ENCODE measurements around the gene ZBTB20. TPM values are rescaled to one million over a fixed set of nuclear protein-coding genes. Genes with fewer than 3 reads are reported as not detected.

The ZBTB20 gene
- total RNA-seq, 1 donor from 2014 or later = 21.4 TPM

DNA sequence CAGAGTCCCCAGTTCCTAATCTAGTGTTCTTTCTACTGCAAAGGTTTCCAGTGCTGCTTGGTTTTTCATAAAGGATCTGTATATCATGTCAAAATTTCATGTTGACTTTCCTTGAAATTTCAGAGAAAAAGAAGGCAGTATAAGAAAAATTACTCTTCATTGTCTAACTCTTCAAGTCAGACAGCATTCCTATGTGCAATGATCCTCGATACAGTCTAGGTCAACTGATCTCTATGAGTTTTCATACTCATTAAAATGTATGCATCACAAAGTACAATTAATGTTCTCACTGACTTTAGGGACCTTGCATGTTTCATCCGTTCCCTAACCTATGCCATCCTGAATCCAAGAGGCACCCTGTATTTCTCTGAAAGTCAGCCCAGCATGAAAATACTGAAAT, 317.3 kb downstream of the ZBTB20 start:
- H3K27me3 ChIP-seq (ENCODE audit: insufficient read depth, low read length) = no peaks in the 10 kb centered on the region
- H4K20me1 ChIP-seq (ENCODE audit: insufficient read depth, low read length) = no peaks in the 10 kb centered on the region
- no peaks in the 10 kb centered on the region for H3K36me3 Mint-ChIP-seq (ENCODE audit: low read depth, unreplicated experiment)
- no peaks in the 10 kb centered on the region for H3K27me3 Mint-ChIP-seq (ENCODE audit: low read depth, unreplicated experiment)
- no peak overlapping the region for H3K27ac ChIP-seq (ENCODE audit: low read depth, low read length)
- no peaks in the 10 kb centered on the region for H3K4me1 ChIP-seq (ENCODE audit: insufficient read depth, low read length)
- H3K4me3 Mint-ChIP-seq (ENCODE audit: unreplicated experiment) = no peak overlapping the region
- TF ChIP-seq EZH2 (IDR thresholded peaks at IDR 0.05; ENCODE audit: insufficient read depth, low read length) = no peak
- TF ChIP-seq, protein P1, sequence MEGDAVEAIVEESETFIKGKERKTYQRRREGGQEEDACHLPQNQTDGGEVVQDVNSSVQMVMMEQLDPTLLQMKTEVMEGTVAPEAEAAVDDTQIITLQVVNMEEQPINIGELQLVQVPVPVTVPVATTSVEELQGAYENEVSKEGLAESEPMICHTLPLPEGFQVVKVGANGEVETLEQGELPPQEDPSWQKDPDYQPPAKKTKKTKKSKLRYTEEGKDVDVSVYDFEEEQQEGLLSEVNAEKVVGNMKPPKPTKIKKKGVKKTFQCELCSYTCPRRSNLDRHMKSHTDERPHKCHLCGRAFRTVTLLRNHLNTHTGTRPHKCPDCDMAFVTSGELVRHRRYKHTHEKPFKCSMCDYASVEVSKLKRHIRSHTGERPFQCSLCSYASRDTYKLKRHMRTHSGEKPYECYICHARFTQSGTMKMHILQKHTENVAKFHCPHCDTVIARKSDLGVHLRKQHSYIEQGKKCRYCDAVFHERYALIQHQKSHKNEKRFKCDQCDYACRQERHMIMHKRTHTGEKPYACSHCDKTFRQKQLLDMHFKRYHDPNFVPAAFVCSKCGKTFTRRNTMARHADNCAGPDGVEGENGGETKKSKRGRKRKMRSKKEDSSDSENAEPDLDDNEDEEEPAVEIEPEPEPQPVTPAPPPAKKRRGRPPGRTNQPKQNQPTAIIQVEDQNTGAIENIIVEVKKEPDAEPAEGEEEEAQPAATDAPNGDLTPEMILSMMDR (IDR thresholded peaks at IDR 0.05; ENCODE audit: insufficient read depth, low read depth, low read length) = no peak
- H3K79me2 ChIP-seq (ENCODE audit: insufficient read depth, low read length) = no peaks in the 10 kb centered on the region
- no peak overlapping the region for H3K4me2 ChIP-seq (ENCODE audit: low read length)
- no peak for FAIRE-seq
- no peaks in the 10 kb centered on the region for H3K9me3 Mint-ChIP-seq (ENCODE audit: unreplicated experiment)
- no peak for DNase-seq (ENCODE audit: low read depth)
- H3K4me1 Mint-ChIP-seq (ENCODE audit: low read depth, unreplicated experiment) = no peaks in the 10 kb centered on the region
- no peaks in the 10 kb centered on the region for H3K36me3 ChIP-seq (ENCODE audit: insufficient read depth, low read length)
- H3K27ac Mint-ChIP-seq (ENCODE audit: unreplicated experiment) = no peak overlapping the region
- H2AFZ ChIP-seq (ENCODE audit: low read depth, low read length) = no peak overlapping the region
- no peak overlapping the region for H3K4me3 ChIP-seq (ENCODE audit: insufficient read depth, low read depth, low read length)
- H3K9ac ChIP-seq (ENCODE audit: low read length) = no peak overlapping the region
- H3K9me3 ChIP-seq (ENCODE audit: insufficient read depth, low read depth, low read length) = no peaks in the 10 kb centered on the region

DNA sequence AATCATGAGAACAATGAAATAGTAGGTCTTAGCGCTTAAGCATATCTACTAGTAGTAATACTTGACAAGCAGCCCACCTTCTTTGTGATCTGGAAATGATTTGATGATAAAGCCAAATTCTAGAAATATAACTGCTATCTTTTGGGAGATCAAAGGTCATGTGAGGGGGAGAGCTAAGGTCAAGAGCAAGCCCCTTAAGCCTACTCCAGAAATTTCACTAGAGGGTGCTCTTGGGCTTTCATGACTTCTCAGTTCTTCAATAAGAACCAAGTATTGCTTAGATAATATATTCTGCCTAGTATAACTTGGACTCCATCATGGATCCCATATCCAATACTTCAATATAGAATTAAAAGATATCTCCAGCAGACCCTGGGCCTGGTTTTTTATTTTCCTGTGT, 319.6 kb downstream of the ZBTB20 start:
- Mint-ChIP-seq H3K36me3 (ENCODE audit: low read depth, unreplicated experiment) (no peaks in the 10 kb centered on the region), H3K27me3 (ENCODE audit: low read depth, unreplicated experiment) (no peaks in the 10 kb centered on the region), H3K4me3 (ENCODE audit: unreplicated experiment) (no peak overlapping the region), H3K9me3 (ENCODE audit: unreplicated experiment) (no peaks in the 10 kb centered on the region), H3K4me1 (ENCODE audit: low read depth, unreplicated experiment) (no peaks in the 10 kb centered on the region), H3K27ac (ENCODE audit: unreplicated experiment) (no peak overlapping the region)
- no peak for TF ChIP-seq EZH2 (IDR thresholded peaks at IDR 0.05; ENCODE audit: insufficient read depth, low read length)
- TF ChIP-seq, protein P1 (IDR thresholded peaks at IDR 0.05; ENCODE audit: insufficient read depth, low read depth, low read length) = peak; percentile 66
- Histone ChIP-seq H2AFZ (ENCODE audit: low read depth, low read length) (no peak overlapping the region), H3K9me3 (ENCODE audit: insufficient read depth, low read depth, low read length) (no peaks in the 10 kb centered on the region), H3K4me1 (ENCODE audit: insufficient read depth, low read length) (no peaks in the 10 kb centered on the region), H3K9ac (ENCODE audit: low read length) (no peak overlapping the region), H3K27me3 (ENCODE audit: insufficient read depth, low read length) (no peaks in the 10 kb centered on the region), H3K79me2 (ENCODE audit: insufficient read depth, low read length) (no peaks in the 10 kb centered on the region), H4K20me1 (ENCODE audit: insufficient read depth, low read length) (no peaks in the 10 kb centered on the region), H3K4me3 (ENCODE audit: insufficient read depth, low read depth, low read length) (no peak overlapping the region), H3K4me2 (ENCODE audit: low read length) (no peak overlapping the region), H3K27ac (ENCODE audit: low read depth, low read length) (no peak overlapping the region), H3K36me3 (ENCODE audit: insufficient read depth, low read length) (no peaks in the 10 kb centered on the region)
- FAIRE-seq (peak; percentile 86), DNase-seq (ENCODE audit: low read depth) (peak; percentile 30)

DNA sequence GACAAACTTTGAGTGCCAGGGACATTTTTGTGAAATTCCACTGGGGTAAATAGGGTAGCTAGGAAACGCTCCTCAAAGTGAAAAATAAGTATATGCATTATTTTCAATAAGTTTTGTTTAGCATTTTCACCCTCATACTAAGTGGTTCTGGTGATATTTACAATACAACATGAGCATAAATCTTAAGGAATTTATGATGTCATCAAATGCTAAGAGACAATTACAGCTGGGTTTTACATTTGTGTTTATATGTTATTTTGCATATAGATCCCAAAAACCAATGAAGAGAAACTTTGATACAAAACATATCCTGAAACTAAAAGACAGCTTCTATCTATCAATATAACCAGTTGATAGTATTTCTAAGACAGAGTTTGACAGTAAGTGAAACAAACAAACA, 323.1 kb downstream of the ZBTB20 start:
- Mint-ChIP-seq H3K9me3 (ENCODE audit: unreplicated experiment) (no peaks in the 10 kb centered on the region), H3K4me1 (ENCODE audit: low read depth, unreplicated experiment) (no peaks in the 10 kb centered on the region), H3K4me3 (ENCODE audit: unreplicated experiment) (no peak overlapping the region), H3K36me3 (ENCODE audit: low read depth, unreplicated experiment) (no peaks in the 10 kb centered on the region), H3K27me3 (ENCODE audit: low read depth, unreplicated experiment) (no peaks in the 10 kb centered on the region), H3K27ac (ENCODE audit: unreplicated experiment) (no peak overlapping the region)
- no peaks in the 10 kb centered on the region for H3K4me1 ChIP-seq (ENCODE audit: insufficient read depth, low read length)
- no peak for FAIRE-seq
- TF ChIP-seq, protein P1 (IDR thresholded peaks at IDR 0.05; ENCODE audit: insufficient read depth, low read depth, low read length) = no peak
- no peak for TF ChIP-seq EZH2 (IDR thresholded peaks at IDR 0.05; ENCODE audit: insufficient read depth, low read length)
- H3K79me2 ChIP-seq (ENCODE audit: insufficient read depth, low read length) = no peaks in the 10 kb centered on the region
- no peak overlapping the region for H3K4me3 ChIP-seq (ENCODE audit: insufficient read depth, low read depth, low read length)
- no peak overlapping the region for H3K4me2 ChIP-seq (ENCODE audit: low read length)
- no peaks in the 10 kb centered on the region for H4K20me1 ChIP-seq (ENCODE audit: insufficient read depth, low read length)
- H3K9ac ChIP-seq (ENCODE audit: low read length) = no peak overlapping the region
- H2AFZ ChIP-seq (ENCODE audit: low read depth, low read length) = no peak overlapping the region
- H3K27me3 ChIP-seq (ENCODE audit: insufficient read depth, low read length) = no peaks in the 10 kb centered on the region
- no peak for DNase-seq (ENCODE audit: low read depth)
- no peak overlapping the region for H3K27ac ChIP-seq (ENCODE audit: low read depth, low read length)
- no peaks in the 10 kb centered on the region for H3K9me3 ChIP-seq (ENCODE audit: insufficient read depth, low read depth, low read length)
- H3K36me3 ChIP-seq (ENCODE audit: insufficient read depth, low read length) = no peaks in the 10 kb centered on the region
